Caco-2 (cell line): ENCODE data around the gene MAD1L1. TPM values are rescaled to one million over a fixed set of nuclear protein-coding genes. Genes with fewer than 3 reads are reported as not detected.

Experiments
- BruUV-seq: library from RNA; stranded (reverse); fragments of 400-500 nt; replicated peaks from 2 replicates; lab custom pipeline; 2021; lab: Mats Ljungman, UMichigan
- CTCF ChIA-PET: fragments of 300-600 bp; sonication (Branson Sonifier 250); formaldehyde crosslinking; loops from one replicate; lab custom pipeline; 2022; ENCODE audit warnings: antibody characterized with exemption; lab: Charles Lee
- POLR2A ChIA-PET: fragments of 300-600 bp; sonication (Branson Sonifier 250); formaldehyde crosslinking; loops from one replicate; lab custom pipeline; 2022; ENCODE audit warnings: antibody characterized with exemption; lab: Charles Lee
- DNase-seq, 2 experiments: peaks; one replicate each; pipeline versions ENCODE4 v3.0.0 to v3.0.0-alpha.2; 2020 to 2022
- H3K27me3 ChIP-seq: replicated peaks from 2 replicates; pipeline ENCODE4 v1.6.0; 2011; ENCODE audit warnings: low read length; ENCODE audit not compliant: control insufficient read depth, insufficient read depth
- H3K36me3 ChIP-seq: 2 replicates; pipeline ENCODE4 v1.5.1; 2011; ENCODE audit warnings: low read length; ENCODE audit not compliant: control insufficient read depth, insufficient read depth
- H3K4me1 ChIP-seq: fragments of 250-450 bp; sonication (Bioruptor Pico); 2 replicates; pipeline ENCODE4 v1.5.1; 2020; ENCODE audit warnings: mild to moderate bottlenecking
- H3K4me3 ChIP-seq: 2 replicates; pipeline ENCODE4 v1.5.1; 2011; ENCODE audit warnings: low read depth, mild to moderate bottlenecking, control low read depth, low read length
- H3K9me3 ChIP-seq: fragments of 250-450 bp; sonication (Bioruptor Pico); 2 replicates; pipeline ENCODE4 v1.5.1; 2020; ENCODE audit warnings: mild to moderate bottlenecking, moderate library complexity
- H3K27ac Mint-ChIP-seq: one replicate; pipeline ENCODE4 v1.8.0; 2022; ENCODE audit warnings: mixed read lengths; ENCODE audit not compliant: unreplicated experiment
- H3K27me3 Mint-ChIP-seq: one replicate; pipeline ENCODE4 v1.8.0; 2022; ENCODE audit warnings: mixed read lengths; ENCODE audit not compliant: insufficient read depth, unreplicated experiment
- H3K36me3 Mint-ChIP-seq: one replicate; pipeline ENCODE4 v1.8.0; 2022; ENCODE audit warnings: mild to moderate bottlenecking, mixed read lengths; ENCODE audit not compliant: insufficient read depth, unreplicated experiment
- H3K4me1 Mint-ChIP-seq: one replicate; pipeline ENCODE4 v1.8.0; 2022; ENCODE audit warnings: low read depth, mixed read lengths; ENCODE audit not compliant: unreplicated experiment
- H3K4me3 Mint-ChIP-seq: one replicate; pipeline ENCODE4 v1.8.0; 2022; ENCODE audit warnings: mild to moderate bottlenecking, moderate library complexity, mixed read lengths; ENCODE audit not compliant: unreplicated experiment
- H3K9me3 Mint-ChIP-seq: one replicate; pipeline ENCODE4 v1.8.0; 2022; ENCODE audit warnings: mixed read lengths; ENCODE audit not compliant: unreplicated experiment
- CTCF ChIP-seq, 2 experiments: fragments of 200-600 bp in 1 of 2; IDR thresholded peaks; 1 replicate in 1 of 2; 2 replicates in 1 of 2; pipeline versions ENCODE4 v1.5.1 to v1.8.0; 2011 to 2022; ENCODE audit warnings: antibody characterized with exemption in 1 of 2, control low read depth in 1 of 2, inconsistent platforms in 1 of 2, low read depth in 1 of 2, low read length in 1 of 2, mild to moderate bottlenecking in 1 of 2, moderate library complexity in 1 of 2; ENCODE audit not compliant: insufficient read depth in 1 of 2, severe bottlenecking in 1 of 2, unreplicated experiment in 1 of 2
- intact Hi-C: fragments of 100-400 bp; cut with micrococcal nuclease; formaldehyde crosslinking; loops from one replicate; pipeline ENCODE4 v1.10.0; 2022; ENCODE audit not compliant: unreplicated experiment
- total RNA-seq: library from RNA; stranded (reverse); gene quantifications from 2 replicates; pipeline ENCODE4 v1.2.3, GENCODE V29; 2022

MAD1L1 gene
- total RNA-seq, 1 experiment from 2014 or later, result 58.6 TPM

GRCh38 chr7:2220030-2220429, 12.7 kb downstream of the MAD1L1 start:
- Mint-ChIP-seq H3K36me3 (peaks cover 74% of the 10 kb centered on the region), H3K4me1 (no peaks in the 10 kb centered on the region), H3K9me3 (no peaks in the 10 kb centered on the region), H3K27me3 (no peaks in the 10 kb centered on the region), H3K4me3 (no peak overlapping the region), H3K27ac (no peak overlapping the region)
- Histone ChIP-seq H3K4me1 (no peaks in the 10 kb centered on the region), H3K27me3 (no peaks in the 10 kb centered on the region), H3K4me3 (no peak overlapping the region), H3K36me3 (peaks cover 6% of the 10 kb centered on the region), H3K9me3 (no peaks in the 10 kb centered on the region)
- ChIA-PET CTCF (no interaction called here), POLR2A (no interaction called here)
- BruUV-seq, result no TSS peak
- DNase-seq, result no peak
- intact Hi-C loops, result no loop called here
- no peak for TF ChIP-seq CTCF (IDR thresholded peaks at IDR 0.05; ENCODE audit: insufficient read depth in 1 of 2, low read depth in 1 of 2, low read length in 1 of 2, severe bottlenecking in 1 of 2, unreplicated experiment in 1 of 2)

- no peak for DNase-seq
- Mint-ChIP-seq H3K27ac (no peak overlapping the region), H3K4me1 (no peaks in the 10 kb centered on the region), H3K27me3 (no peaks in the 10 kb centered on the region), H3K9me3 (no peaks in the 10 kb centered on the region), H3K36me3 (peaks cover 73% of the 10 kb centered on the region), H3K4me3 (no peak overlapping the region)
- TF ChIP-seq CTCF (IDR thresholded peaks at IDR 0.05; ENCODE audit: insufficient read depth in 1 of 2, low read depth in 1 of 2, low read length in 1 of 2, severe bottlenecking in 1 of 2, unreplicated experiment in 1 of 2), result no peak
- intact Hi-C loops, result no loop called here
- BruUV-seq, result no TSS peak
- Histone ChIP-seq H3K27me3 (no peaks in the 10 kb centered on the region), H3K9me3 (no peaks in the 10 kb centered on the region), H3K36me3 (peaks cover 6% of the 10 kb centered on the region), H3K4me3 (no peak overlapping the region), H3K4me1 (no peaks in the 10 kb centered on the region)
- CTCF ChIA-PET, result no interaction called here
- POLR2A ChIA-PET, result no interaction called here
Observed at GRCh38 chr7:2219606-2220005, 13.1 kb downstream of the MAD1L1 start.

DNA sequence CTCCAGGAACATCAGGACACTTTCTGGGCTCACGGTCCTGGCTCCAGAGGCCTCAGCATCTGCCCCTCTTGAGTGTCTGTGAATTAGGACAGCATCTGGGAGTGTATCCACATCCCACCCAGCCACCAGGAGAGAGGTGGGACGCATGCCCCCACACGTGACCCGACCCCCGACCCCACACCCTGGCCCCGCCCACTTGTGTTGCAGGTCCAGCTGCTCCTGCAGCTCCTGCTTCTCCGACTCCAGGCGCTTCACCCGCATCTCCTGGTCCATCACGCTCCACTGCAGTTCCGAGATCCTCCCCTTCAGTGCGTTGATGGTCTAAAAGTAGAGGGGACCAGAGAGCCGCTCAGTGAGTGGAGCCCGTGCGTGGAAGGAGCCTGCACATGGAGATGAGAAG, 13.6 kb downstream of the MAD1L1 start:
- no peaks in the 10 kb centered on the region for H3K27me3 Mint-ChIP-seq
- no peaks in the 10 kb centered on the region for H3K4me1 Mint-ChIP-seq
- POLR2A ChIA-PET, result no interaction called here
- Histone ChIP-seq H3K36me3 (peaks cover 7% of the 10 kb centered on the region), H3K9me3 (no peaks in the 10 kb centered on the region), H3K27me3 (no peaks in the 10 kb centered on the region), H3K4me3 (no peak overlapping the region), H3K4me1 (no peaks in the 10 kb centered on the region)
- no peak for TF ChIP-seq CTCF (IDR thresholded peaks at IDR 0.05; ENCODE audit: insufficient read depth in 1 of 2, low read depth in 1 of 2, low read length in 1 of 2, severe bottlenecking in 1 of 2, unreplicated experiment in 1 of 2)
- H3K36me3 Mint-ChIP-seq, result peaks cover 73% of the 10 kb centered on the region
- CTCF ChIA-PET, result no interaction called here
- BruUV-seq, result no TSS peak
- intact Hi-C loops, result no loop called here
- no peak for DNase-seq
- no peak overlapping the region for H3K27ac Mint-ChIP-seq
- H3K4me3 Mint-ChIP-seq, result no peak overlapping the region
- H3K9me3 Mint-ChIP-seq, result no peaks in the 10 kb centered on the region
